ENCODE data around the gene VRK1.
"Not testable (repeated sequence)": the region's sequence is repeated elsewhere in the genome, so short reads cannot be mapped to it uniquely, and the experiment has no call there.

VRK1 gene

GRCh38 chr14:96796851-96797581 is at the start of gene VRK1:
Gene VRK1, plus strand, starts transcription at chr14:96797382. Its CDS starts 36,090 bp downstream, at chr14:96833472.
- peak; percentile 81 for DNase-seq (ENCODE audit: low spot score)

GRCh38 chr14:96747608-96748007 is 49.6 kb upstream of the VRK1 start:
- DNase-seq (ENCODE audit: low spot score) = no peak

- no peak for DNase-seq (ENCODE audit: low spot score)
Measured at GRCh38 chr14:96748362-96748761, 48.8 kb upstream of the VRK1 start.

GRCh38 chr14:96751505-96751904 is 45.7 kb upstream of the VRK1 start:
- DNase-seq (ENCODE audit: low spot score) = no peak

- DNase-seq (ENCODE audit: low spot score) = no peak
Measured at GRCh38 chr14:96752125-96752524, 45.1 kb upstream of the VRK1 start.

- no peak for DNase-seq (ENCODE audit: low spot score)
Measured at GRCh38 chr14:96752594-96752993, 44.6 kb upstream of the VRK1 start.

GRCh38 chr14:96754162-96754844 is 42.9 kb upstream of the VRK1 start:
- DNase-seq (ENCODE audit: low spot score) = no peak

- DNase-seq (ENCODE audit: low spot score) = no peak
Measured at GRCh38 chr14:96754845-96755184, 42.4 kb upstream of the VRK1 start.

GRCh38 chr14:96756745-96757144 is 40.4 kb upstream of the VRK1 start:
- no peak for DNase-seq (ENCODE audit: low spot score)

GRCh38 chr14:96757456-96757855 is 39.7 kb upstream of the VRK1 start:
- DNase-seq (ENCODE audit: low spot score) = no peak

GRCh38 chr14:96761066-96761465 is 36.1 kb upstream of the VRK1 start:
- no peak for DNase-seq (ENCODE audit: low spot score)

- peak; percentile 88 for DNase-seq (ENCODE audit: low spot score)
Measured at GRCh38 chr14:96762650-96763049, 34.5 kb upstream of the VRK1 start.

GRCh38 chr14:96764012-96764411 is 33.2 kb upstream of the VRK1 start:
- no peak for DNase-seq (ENCODE audit: low spot score)

GRCh38 chr14:96765205-96765604 is 32.0 kb upstream of the VRK1 start:
- DNase-seq (ENCODE audit: low spot score) = not testable (repeated sequence)

- no peak for DNase-seq (ENCODE audit: low spot score)
Measured at GRCh38 chr14:96772929-96773328, 24.3 kb upstream of the VRK1 start.

- no peak for DNase-seq (ENCODE audit: low spot score)
Measured at GRCh38 chr14:96776791-96777190, 20.4 kb upstream of the VRK1 start.

- DNase-seq (ENCODE audit: low spot score) = no peak
Measured at GRCh38 chr14:96780500-96780899, 16.7 kb upstream of the VRK1 start.

GRCh38 chr14:96781371-96781770 is 15.8 kb upstream of the VRK1 start:
- no peak for DNase-seq (ENCODE audit: low spot score)

GRCh38 chr14:96782436-96782835 is 14.7 kb upstream of the VRK1 start:
- DNase-seq (ENCODE audit: low spot score) = no peak

GRCh38 chr14:96783043-96783914 is 13.9 kb upstream of the VRK1 start:
- DNase-seq (ENCODE audit: low spot score) = no peak

GRCh38 chr14:96783915-96784224 is 13.3 kb upstream of the VRK1 start:
- no peak for DNase-seq (ENCODE audit: low spot score)

- no peak for DNase-seq (ENCODE audit: low spot score)
Measured at GRCh38 chr14:96790186-96790585, 7.0 kb upstream of the VRK1 start.

- DNase-seq (ENCODE audit: low spot score) = no peak
Measured at GRCh38 chr14:96790706-96791105, 6.5 kb upstream of the VRK1 start.

All from COLO829 (cell line).